ENCODE data around the gene RAD50.

- TF ChIP-seq CTCF (conservative IDR thresholded peaks at IDR 0.05 in 1 of 2, IDR thresholded peaks at IDR 0.05 in 1 of 2; ENCODE audit: low read depth in 1 of 2, low read length in 2 of 2) (no peak), EZH2 (IDR thresholded peaks at IDR 0.05; ENCODE audit: low read length, missing control alignments) (no peak)
Observed at GRCh38 chr5:132607095-132607494, 50.3 kb downstream of the RAD50 start.

Data from fibroblast of lung (primary cell).